A549 treated with Mapracorat at 1 μM for 4 hours (cell line): ENCODE data around the gene ITGB8. TPM values are rescaled to one million over a fixed set of nuclear protein-coding genes. Genes with fewer than 3 reads are reported as not detected.

ENCODE experiments used
- total RNA-seq: library from RNA; stranded (reverse); fragments of 200-300 nt; extraction: Qiagen RNA extraction; gene quantifications from 5 replicates; pipeline ENCODE4 v1.2.3, GENCODE V29; 2022

The ITGB8 gene
- total RNA-seq = 0.60 to 1.8 TPM (median 1.3 TPM) in 5 replicates

GRCh38 chr7:20330239-20330927, at the start of gene ITGB8:
Gene ITGB8 (plus strand): TSS chr7:20330900. CDS start chr7:20331807, 907 bp downstream.

Other genes with a start within 250 kb of the ITGB8 start
- not detected in 5 replicates for gene MACC1, start 113.5 kb upstream of the ITGB8 start, total RNA-seq